ENCODE data around the gene NPR2.

DNA sequence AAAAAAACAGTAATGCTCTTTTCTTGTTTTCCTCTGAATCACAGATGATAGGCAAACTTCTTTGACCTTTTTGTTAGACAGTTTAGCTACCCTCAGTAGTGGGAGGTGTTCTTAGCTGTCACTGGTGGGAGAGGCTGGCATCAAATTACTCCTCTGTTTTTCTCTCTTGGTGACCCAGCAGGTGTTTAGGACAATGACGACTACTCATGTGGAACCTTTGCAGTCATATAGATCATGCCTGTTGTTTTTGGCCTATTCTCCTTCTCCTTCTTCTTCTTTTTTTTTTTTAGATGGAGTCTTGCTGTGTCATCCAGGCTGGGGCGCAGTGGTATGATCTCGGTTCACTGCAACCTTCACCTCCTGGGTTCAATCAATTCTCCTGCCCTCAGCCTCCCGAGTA, 15.4 kb upstream of the NPR2 start:
- TF ChIP-seq, protein P1, sequence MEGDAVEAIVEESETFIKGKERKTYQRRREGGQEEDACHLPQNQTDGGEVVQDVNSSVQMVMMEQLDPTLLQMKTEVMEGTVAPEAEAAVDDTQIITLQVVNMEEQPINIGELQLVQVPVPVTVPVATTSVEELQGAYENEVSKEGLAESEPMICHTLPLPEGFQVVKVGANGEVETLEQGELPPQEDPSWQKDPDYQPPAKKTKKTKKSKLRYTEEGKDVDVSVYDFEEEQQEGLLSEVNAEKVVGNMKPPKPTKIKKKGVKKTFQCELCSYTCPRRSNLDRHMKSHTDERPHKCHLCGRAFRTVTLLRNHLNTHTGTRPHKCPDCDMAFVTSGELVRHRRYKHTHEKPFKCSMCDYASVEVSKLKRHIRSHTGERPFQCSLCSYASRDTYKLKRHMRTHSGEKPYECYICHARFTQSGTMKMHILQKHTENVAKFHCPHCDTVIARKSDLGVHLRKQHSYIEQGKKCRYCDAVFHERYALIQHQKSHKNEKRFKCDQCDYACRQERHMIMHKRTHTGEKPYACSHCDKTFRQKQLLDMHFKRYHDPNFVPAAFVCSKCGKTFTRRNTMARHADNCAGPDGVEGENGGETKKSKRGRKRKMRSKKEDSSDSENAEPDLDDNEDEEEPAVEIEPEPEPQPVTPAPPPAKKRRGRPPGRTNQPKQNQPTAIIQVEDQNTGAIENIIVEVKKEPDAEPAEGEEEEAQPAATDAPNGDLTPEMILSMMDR (IDR thresholded peaks at IDR 0.05) = no peak
- no peak for TF ChIP-seq MAX (IDR thresholded peaks at IDR 0.05)
- no peak for TF ChIP-seq REST (IDR thresholded peaks at IDR 0.05)
- no peak for TF ChIP-seq POLR2A (IDR thresholded peaks at IDR 0.05; ENCODE audit: low read length)
- no peak for TF ChIP-seq SMC3 (IDR thresholded peaks at IDR 0.05)
- no peak for TF ChIP-seq ESRRA (IDR thresholded peaks at IDR 0.05; ENCODE audit: borderline replicate concordance, low read length)
- no peak for TF ChIP-seq EP300 (IDR thresholded peaks at IDR 0.05)
- TF ChIP-seq SREBF2 (IDR thresholded peaks at IDR 0.05) = no peak
- no peak for TF ChIP-seq CHD2 (IDR thresholded peaks at IDR 0.05; ENCODE audit: low read length, partially characterized antibody)
- TF ChIP-seq NPAS2 (CRISPR knock-in tag; IDR thresholded peaks at IDR 0.05; ENCODE audit: borderline replicate concordance) = no peak
- TF ChIP-seq, protein P2, sequence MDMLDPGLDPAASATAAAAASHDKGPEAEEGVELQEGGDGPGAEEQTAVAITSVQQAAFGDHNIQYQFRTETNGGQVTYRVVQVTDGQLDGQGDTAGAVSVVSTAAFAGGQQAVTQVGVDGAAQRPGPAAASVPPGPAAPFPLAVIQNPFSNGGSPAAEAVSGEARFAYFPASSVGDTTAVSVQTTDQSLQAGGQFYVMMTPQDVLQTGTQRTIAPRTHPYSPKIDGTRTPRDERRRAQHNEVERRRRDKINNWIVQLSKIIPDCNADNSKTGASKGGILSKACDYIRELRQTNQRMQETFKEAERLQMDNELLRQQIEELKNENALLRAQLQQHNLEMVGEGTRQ (IDR thresholded peaks at IDR 0.05) = no peak
- TF ChIP-seq NR3C1 (IDR thresholded peaks at IDR 0.05) = no peak
- TF ChIP-seq, protein P3, sequence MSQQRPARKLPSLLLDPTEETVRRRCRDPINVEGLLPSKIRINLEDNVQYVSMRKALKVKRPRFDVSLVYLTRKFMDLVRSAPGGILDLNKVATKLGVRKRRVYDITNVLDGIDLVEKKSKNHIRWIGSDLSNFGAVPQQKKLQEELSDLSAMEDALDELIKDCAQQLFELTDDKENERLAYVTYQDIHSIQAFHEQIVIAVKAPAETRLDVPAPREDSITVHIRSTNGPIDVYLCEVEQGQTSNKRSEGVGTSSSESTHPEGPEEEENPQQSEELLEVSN (IDR thresholded peaks at IDR 0.05; ENCODE audit: borderline replicate concordance, low read depth) = no peak

Data from A549 (cell line).